ENCODE measurements around the gene TNNT3. TPM values are rescaled to one million over a fixed set of nuclear protein-coding genes. Genes with fewer than 3 reads are reported as not detected.

The TNNT3 gene
- total and polyA plus RNA-seq, 8 donors: 0.75 to 14.5 (median 3.1) TPM; not detected in 3

GRCh38 chr11:1926156-1927025 lies 6.9 kb downstream of the TNNT3 start:
- intact Hi-C loops (cut with DNase I; ENCODE audit: low total_unique reads): no loop called here
- 83 to 88% (median 84%) methylated on average over 38 to 41 of the region's 41 CpGs for WGBS, 5 donors
- Histone ChIP-seq H3K4me3 (no peak overlapping the region), H3K9me3 (no peaks in the 10 kb centered on the region), H3K36me3 (no peaks in the 10 kb centered on the region), H3K27ac (peak overlapping the region in 1 of 5 donors; percentile 44), H3K4me1 (peaks cover 0 to 6% (median 0%) of the 10 kb centered on the region in 4 donors), H3K27me3 (peaks cover 0 to 46% (median 1%) of the 10 kb centered on the region in 3 donors)
- TF ChIP-seq EP300 (IDR thresholded peaks at IDR 0.05) (no peak), POLR2AphosphoS5 (IDR thresholded peaks at IDR 0.05) (no peak), CTCF (IDR thresholded peaks at IDR 0.05) (no peak), POLR2A (IDR thresholded peaks at IDR 0.05) (no peak)
- no peak for DNase-seq

- Histone ChIP-seq H3K27ac (peak overlapping the region in 1 of 5 donors; percentile 44), H3K4me3 (no peak overlapping the region), H3K36me3 (no peaks in the 10 kb centered on the region), H3K4me1 (no peaks in the 10 kb centered on the region), H3K9me3 (no peaks in the 10 kb centered on the region), H3K27me3 (peaks cover 0 to 39% (median 0%) of the 10 kb centered on the region in 3 donors)
- intact Hi-C loops (cut with DNase I; ENCODE audit: low total_unique reads): no loop called here
- peak in 1 of 2 donors; percentile 78 for DNase-seq
- WGBS, 5 donors: 56 to 64% (median 60%) methylated on average over 20 to 28 of the region's 28 CpGs
- TF ChIP-seq EP300 (IDR thresholded peaks at IDR 0.05) (no peak), CTCF (IDR thresholded peaks at IDR 0.05) (no peak), POLR2A (IDR thresholded peaks at IDR 0.05) (no peak), POLR2AphosphoS5 (IDR thresholded peaks at IDR 0.05) (no peak)
Observed at GRCh38 chr11:1927026-1927847, 7.7 kb downstream of the TNNT3 start.

GRCh38 chr11:1927848-1928469 lies 8.5 kb downstream of the TNNT3 start:
- H3K4me1 ChIP-seq: no peaks in the 10 kb centered on the region
- peaks cover 0 to 33% (median 0%) of the 10 kb centered on the region in 3 donors for H3K27me3 ChIP-seq
- no peak for DNase-seq
- peak overlapping the region in 2 of 5 donors; percentile 8 to 56 for H3K27ac ChIP-seq
- no peaks in the 10 kb centered on the region for H3K36me3 ChIP-seq
- no peak overlapping the region for H3K4me3 ChIP-seq
- TF ChIP-seq EP300 (IDR thresholded peaks at IDR 0.05) (no peak), POLR2A (IDR thresholded peaks at IDR 0.05) (no peak), POLR2AphosphoS5 (IDR thresholded peaks at IDR 0.05) (no peak), CTCF (IDR thresholded peaks at IDR 0.05) (no peak)
- WGBS, 5 donors: 77 to 84% (median 82%) methylated on average over 6 to 20 of the region's 20 CpGs
- H3K9me3 ChIP-seq: no peaks in the 10 kb centered on the region
- intact Hi-C loops (cut with DNase I; ENCODE audit: low total_unique reads): no loop called here

- 55 to 86% (median 83%) methylated on average over 5 to 13 of the region's 13 CpGs for WGBS, 5 donors
Observed at GRCh38 chr11:1928470-1928890, 9.0 kb downstream of the TNNT3 start.

More at GRCh38 chr11:1928470-1928890, 9.0 kb downstream of the TNNT3 start:
- no peak overlapping the region for H3K4me3 ChIP-seq
- no peak for TF ChIP-seq CTCF (IDR thresholded peaks at IDR 0.05)
- no peak for TF ChIP-seq POLR2AphosphoS5 (IDR thresholded peaks at IDR 0.05)
- H3K9me3 ChIP-seq: no peaks in the 10 kb centered on the region
- no peak for DNase-seq
- H3K27ac ChIP-seq: peak overlapping the region in 2 of 5 donors; percentile 8 to 56
- no peaks in the 10 kb centered on the region for H3K4me1 ChIP-seq
- H3K27me3 ChIP-seq: peaks cover 0 to 29% (median 0%) of the 10 kb centered on the region in 3 donors
- H3K36me3 ChIP-seq: no peaks in the 10 kb centered on the region
- intact Hi-C loops (cut with DNase I; ENCODE audit: low total_unique reads): no loop called here

All from stomach (tissue), 9 donors.